K562 (cell line): Measurements from ENCODE around the gene TMEM176B.

Source experiments
- BRD9 ChIP-seq: fragments of 450-650 bp; IDR thresholded peaks from 2 replicates; pipeline ENCODE4 v1.6.1; 2018; ENCODE audit warnings: low read depth; ENCODE audit not compliant: partially characterized antibody
- CHD2 ChIP-seq: IDR thresholded peaks from 2 replicates; pipeline ENCODE4 v1.6.1; 2011; ENCODE audit warnings: low read depth, low read length
- CTCF ChIP-seq, 3 experiments: IDR thresholded peaks in 2 of 3; conservative IDR thresholded peaks in 1 of 3; 2 replicates each; pipeline ENCODE4 v1.5.1; 2011 to 2012; ENCODE audit warnings: low read length in 3 of 3, mild to moderate bottlenecking in 3 of 3, control low read depth in 2 of 3, improper control_type of control experiment in 1 of 3, inconsistent platforms in 1 of 3, low read depth in 1 of 3, mixed read lengths in 1 of 3, moderate library complexity in 1 of 3; ENCODE audit not compliant: insufficient read depth in 2 of 3
- ELF4 ChIP-seq: fragments of 450-650 bp; formaldehyde crosslinking; IDR thresholded peaks from 2 replicates; pipeline ENCODE4 v1.4.0; 2022; ENCODE audit warnings: missing genetic modification characterization
- FOXK1 ChIP-seq: sonication (generic); formaldehyde crosslinking; IDR thresholded peaks from 2 replicates; pipeline ENCODE4 v1.8.0; 2022; ENCODE audit warnings: missing genetic modification reagents, mild to moderate bottlenecking, borderline replicate concordance
- MLX ChIP-seq, 2 experiments: fragments of 450-650 bp in 1 of 2; sonication (generic) in 1 of 2; formaldehyde crosslinking; conservative IDR thresholded peaks; 2 replicates each; pipeline versions ENCODE4 v1.4.0 to v1.8.1; 2020 to 2022; ENCODE audit warnings: mild to moderate bottlenecking in 1 of 2, missing genetic modification reagents in 1 of 2
- NCOA6 ChIP-seq: fragments of 450-650 bp; IDR thresholded peaks from 2 replicates; pipeline ENCODE4 v1.6.1; 2017; ENCODE audit warnings: mild to moderate bottlenecking
- PBX2 ChIP-seq, 2 experiments: IDR thresholded peaks in 1 of 2; conservative IDR thresholded peaks in 1 of 2; 2 replicates each; pipeline ENCODE4 v1.6.1; 2016; ENCODE audit warnings: low read depth in 2 of 2, mild to moderate bottlenecking in 1 of 2, missing compliant biosample characterization in 1 of 2, missing genetic modification characterization in 1 of 2, moderate library complexity in 1 of 2
- RCOR1 ChIP-seq, 2 experiments: IDR thresholded peaks; 2 replicates each; pipeline ENCODE4 v1.6.1; 2012; ENCODE audit warnings: low read depth in 2 of 2, low read length in 2 of 2, borderline replicate concordance in 1 of 2, improper control_type of control experiment in 1 of 2
- TBL1XR1 ChIP-seq, 2 experiments: IDR thresholded peaks; 2 replicates each; pipeline ENCODE4 v1.6.1; 2012; ENCODE audit warnings: improper control_type of control experiment in 2 of 2, low read length in 2 of 2, mild to moderate bottlenecking in 1 of 2
- TCF7L2 ChIP-seq: fragments of 150-350 bp; IDR thresholded peaks from 2 replicates; pipeline ENCODE4 v1.6.1; 2016; ENCODE audit warnings: low read depth, mild to moderate bottlenecking, low read length, moderate library complexity
- TSHZ1 ChIP-seq: fragments of 250-450 bp; sonication (Bioruptor Pico); IDR thresholded peaks from 2 replicates; pipeline ENCODE4 v1.4.0; 2020; ENCODE audit warnings: mild to moderate bottlenecking, moderate library complexity
- ZNF133 ChIP-seq: fragments of 250-450 bp; sonication (Bioruptor Pico); IDR thresholded peaks from 2 replicates; pipeline ENCODE4 v1.4.0; 2020; ENCODE audit warnings: mild to moderate bottlenecking

GRCh38 chr7:150791746-150792452, 8.3 kb downstream of the TMEM176B start:
- TF ChIP-seq FOXK1 (CRISPR knock-in tag) (no peak), TSHZ1 (CRISPR knock-in tag) (no peak), ELF4 (CRISPR knock-in tag) (no peak), CTCF (IDR thresholded peaks at IDR 0.05 in 2 of 3, conservative IDR thresholded peaks at IDR 0.05 in 1 of 3; ENCODE audit: insufficient read depth in 2 of 3, low read depth in 1 of 3, low read length in 3 of 3) (no peak), MLX (CRISPR knock-in tag; conservative IDR thresholded peaks at IDR 0.05) (no peak), TCF7L2 (no peak), RCOR1 (IDR thresholded peaks at IDR 0.05; ENCODE audit: borderline replicate concordance in 1 of 2, low read depth in 2 of 2, low read length in 2 of 2) (no peak), TBL1XR1 (IDR thresholded peaks at IDR 0.05; ENCODE audit: low read length in 2 of 2) (no peak), NCOA6 (no peak), BRD9 (no peak), CHD2 (no peak), PBX2 (CRISPR knock-in tag; IDR thresholded peaks at IDR 0.05; ENCODE audit: low read depth) (no peak), PBX2 (tag; conservative IDR thresholded peaks at IDR 0.05; ENCODE audit: low read depth) (no peak), ZNF133 (CRISPR knock-in tag) (no peak)
